Measurements from ENCODE around the gene FAM24B. TPM values are rescaled to one million over a fixed set of nuclear protein-coding genes. Genes with fewer than 3 reads are reported as not detected.
"Not testable (repeated sequence)": the region's sequence is repeated elsewhere in the genome, so short reads cannot be mapped to it uniquely, and the experiment has no call there.

The FAM24B gene
- 3.8 and 6.1 TPM in 2 replicates for total RNA-seq (2012; rRNA removed)

- peak within 1 kb of the TSS; percentile 78 for H3K9ac ChIP-seq (ENCODE audit: low read depth, low read length)
- no peaks in the 10 kb centered on the region for H3K27me3 ChIP-seq (ENCODE audit: control insufficient read depth, insufficient read depth, low read length)
- H3K4me1 ChIP-seq (ENCODE audit: control insufficient read depth, insufficient read depth, low read length) = peaks cover 26% of the 10 kb centered on the region
- H3K36me3 ChIP-seq (ENCODE audit: insufficient read depth, low read length) = no peaks in the 10 kb centered on the region
- no peaks in the 10 kb centered on the region for H3K9me3 ChIP-seq (replicated peaks; ENCODE audit: low read length)
- H3K4me3 ChIP-seq (ENCODE audit: low read length) = peak within 1 kb of the TSS; percentile 80
- H3K4me2 ChIP-seq (ENCODE audit: low read length) = peak within 1 kb of the TSS; percentile 94
These were observed at the start of gene FAM24B for GRCh38 chr10:122879339-122880273. Gene FAM24B (minus strand): TSS chr10:122879581. CDS start chr10:122850515, 29,066 bp downstream.

- no peaks in the 10 kb centered on the region for H3K36me3 ChIP-seq (ENCODE audit: insufficient read depth, low read length)
- no peak overlapping the region for H3K4me3 ChIP-seq (ENCODE audit: low read length)
- no peak overlapping the region for H3K9ac ChIP-seq (ENCODE audit: low read depth, low read length)
- no peaks in the 10 kb centered on the region for H3K9me3 ChIP-seq (replicated peaks; ENCODE audit: low read length)
- H3K4me2 ChIP-seq (ENCODE audit: low read length) = no peak overlapping the region
- H3K4me1 ChIP-seq (ENCODE audit: control insufficient read depth, insufficient read depth, low read length) = no peaks in the 10 kb centered on the region
- H3K27me3 ChIP-seq (ENCODE audit: control insufficient read depth, insufficient read depth, low read length) = no peaks in the 10 kb centered on the region
These were observed 36.3 kb upstream of the FAM24B start for GRCh38 chr10:122915700-122916099.

GRCh38 chr10:122911889-122912484 lies 32.6 kb upstream of the FAM24B start:
- H3K9ac ChIP-seq (ENCODE audit: low read depth, low read length) = no peak overlapping the region
- H3K4me1 ChIP-seq (ENCODE audit: control insufficient read depth, insufficient read depth, low read length) = no peaks in the 10 kb centered on the region
- H3K4me2 ChIP-seq (ENCODE audit: low read length) = no peak overlapping the region

GRCh38 chr10:122910310-122910709 lies 30.9 kb upstream of the FAM24B start, which contains the start of gene FAM24A:
Gene FAM24A (plus strand): TSS chr10:122910610. CDS start chr10:122911635, 1,025 bp downstream.
- no peaks in the 10 kb centered on the region for H3K4me1 ChIP-seq (ENCODE audit: control insufficient read depth, insufficient read depth, low read length)
- no peaks in the 10 kb centered on the region for H3K27me3 ChIP-seq (ENCODE audit: control insufficient read depth, insufficient read depth, low read length)
- no peaks in the 10 kb centered on the region for H3K9me3 ChIP-seq (replicated peaks; ENCODE audit: low read length)
- no peak within 1 kb of the TSS for H3K4me3 ChIP-seq (ENCODE audit: low read length)
- no peak within 1 kb of the TSS for H3K9ac ChIP-seq (ENCODE audit: low read depth, low read length)
- no peaks in the 10 kb centered on the region for H3K36me3 ChIP-seq (ENCODE audit: insufficient read depth, low read length)
- no peak within 1 kb of the TSS for H3K4me2 ChIP-seq (ENCODE audit: low read length)

More at GRCh38 chr10:122911889-122912484, 32.6 kb upstream of the FAM24B start:
- H3K27me3 ChIP-seq (ENCODE audit: control insufficient read depth, insufficient read depth, low read length) = no peaks in the 10 kb centered on the region
- H3K9me3 ChIP-seq (replicated peaks; ENCODE audit: low read length) = no peaks in the 10 kb centered on the region
- no peaks in the 10 kb centered on the region for H3K36me3 ChIP-seq (ENCODE audit: insufficient read depth, low read length)
- H3K4me3 ChIP-seq (ENCODE audit: low read length) = no peak overlapping the region

- H3K4me3 ChIP-seq (ENCODE audit: low read length); H3K4me2 ChIP-seq (ENCODE audit: low read length); H3K4me1 ChIP-seq (ENCODE audit: control insufficient read depth, insufficient read depth, low read length); H3K36me3 ChIP-seq (ENCODE audit: insufficient read depth, low read length); H3K9ac ChIP-seq (ENCODE audit: low read depth, low read length); H3K9me3 ChIP-seq (replicated peaks; ENCODE audit: low read length); H3K27me3 ChIP-seq (ENCODE audit: control insufficient read depth, insufficient read depth, low read length): not testable (repeated sequence)
These were observed 24.5 kb upstream of the FAM24B start for GRCh38 chr10:122903861-122904260.

- Histone ChIP-seq H3K27me3 (ENCODE audit: control insufficient read depth, insufficient read depth, low read length) (no peaks in the 10 kb centered on the region), H3K4me2 (ENCODE audit: low read length) (no peak overlapping the region), H3K4me3 (ENCODE audit: low read length) (no peak overlapping the region), H3K9ac (ENCODE audit: low read depth, low read length) (no peak overlapping the region), H3K9me3 (replicated peaks; ENCODE audit: low read length) (no peaks in the 10 kb centered on the region), H3K36me3 (ENCODE audit: insufficient read depth, low read length) (no peaks in the 10 kb centered on the region), H3K4me1 (ENCODE audit: control insufficient read depth, insufficient read depth, low read length) (no peaks in the 10 kb centered on the region)
These were observed 15.0 kb upstream of the FAM24B start for GRCh38 chr10:122894261-122894944.

- Histone ChIP-seq H3K27me3 (ENCODE audit: control insufficient read depth, insufficient read depth, low read length) (no peaks in the 10 kb centered on the region), H3K4me1 (ENCODE audit: control insufficient read depth, insufficient read depth, low read length) (peaks cover 11% of the 10 kb centered on the region)
These were observed 4.8 kb upstream of the FAM24B start for GRCh38 chr10:122884166-122884565.

GRCh38 chr10:122882766-122883165 lies 3.4 kb upstream of the FAM24B start:
- Histone ChIP-seq H3K9ac (ENCODE audit: low read depth, low read length) (no peak overlapping the region), H3K4me3 (ENCODE audit: low read length) (no peak overlapping the region), H3K9me3 (replicated peaks; ENCODE audit: low read length) (no peaks in the 10 kb centered on the region), H3K4me2 (ENCODE audit: low read length) (no peak overlapping the region), H3K27me3 (ENCODE audit: control insufficient read depth, insufficient read depth, low read length) (no peaks in the 10 kb centered on the region), H3K4me1 (ENCODE audit: control insufficient read depth, insufficient read depth, low read length) (peaks cover 19% of the 10 kb centered on the region), H3K36me3 (ENCODE audit: insufficient read depth, low read length) (no peaks in the 10 kb centered on the region)

More at GRCh38 chr10:122884166-122884565, 4.8 kb upstream of the FAM24B start:
- Histone ChIP-seq H3K4me3 (ENCODE audit: low read length) (no peak overlapping the region), H3K9ac (ENCODE audit: low read depth, low read length) (no peak overlapping the region), H3K36me3 (ENCODE audit: insufficient read depth, low read length) (no peaks in the 10 kb centered on the region), H3K9me3 (replicated peaks; ENCODE audit: low read length) (no peaks in the 10 kb centered on the region), H3K4me2 (ENCODE audit: low read length) (no peak overlapping the region)

- Histone ChIP-seq H3K4me1 (ENCODE audit: control insufficient read depth, insufficient read depth, low read length) (peaks cover 26% of the 10 kb centered on the region), H3K9me3 (replicated peaks; ENCODE audit: low read length) (no peaks in the 10 kb centered on the region), H3K27me3 (ENCODE audit: control insufficient read depth, insufficient read depth, low read length) (no peaks in the 10 kb centered on the region), H3K4me3 (ENCODE audit: low read length) (peak overlapping the region; percentile 80), H3K36me3 (ENCODE audit: insufficient read depth, low read length) (no peaks in the 10 kb centered on the region), H3K9ac (ENCODE audit: low read depth, low read length) (peak overlapping the region; percentile 78), H3K4me2 (ENCODE audit: low read length) (peak overlapping the region; percentile 94)
These were observed 512 bp downstream of the FAM24B start for GRCh38 chr10:122878799-122879338.

GRCh38 chr10:122877264-122877663 lies 2.1 kb downstream of the FAM24B start:
- Histone ChIP-seq H3K4me3 (ENCODE audit: low read length) (peak overlapping the region; percentile 33), H3K9ac (ENCODE audit: low read depth, low read length) (no peak overlapping the region), H3K4me2 (ENCODE audit: low read length) (peak overlapping the region; percentile 44), H3K4me1 (ENCODE audit: control insufficient read depth, insufficient read depth, low read length) (peaks cover 26% of the 10 kb centered on the region), H3K36me3 (ENCODE audit: insufficient read depth, low read length) (no peaks in the 10 kb centered on the region), H3K9me3 (replicated peaks; ENCODE audit: low read length) (no peaks in the 10 kb centered on the region), H3K27me3 (ENCODE audit: control insufficient read depth, insufficient read depth, low read length) (no peaks in the 10 kb centered on the region)

- Histone ChIP-seq H3K9ac (ENCODE audit: low read depth, low read length) (no peak overlapping the region), H3K9me3 (replicated peaks; ENCODE audit: low read length) (no peaks in the 10 kb centered on the region), H3K36me3 (ENCODE audit: insufficient read depth, low read length) (no peaks in the 10 kb centered on the region), H3K4me2 (ENCODE audit: low read length) (no peak overlapping the region), H3K4me1 (ENCODE audit: control insufficient read depth, insufficient read depth, low read length) (peaks cover 26% of the 10 kb centered on the region), H3K4me3 (ENCODE audit: low read length) (no peak overlapping the region), H3K27me3 (ENCODE audit: control insufficient read depth, insufficient read depth, low read length) (no peaks in the 10 kb centered on the region)
These were observed 2.9 kb downstream of the FAM24B start for GRCh38 chr10:122876467-122876855.
